Liver (tissue), 9 donors: ENCODE data around the gene COL7A1. TPM values are rescaled to one million over a fixed set of nuclear protein-coding genes. Genes with fewer than 3 reads are reported as not detected.

ENCODE experiments used
- DNase-seq: peaks from one replicate; pipeline ENCODE4 v3.0.0-alpha.2; 2017; ENCODE audit warnings: low spot score
- H3K27ac ChIP-seq, 2 donors: one replicate each; pipeline ENCODE4 v1.7.0; 2013; ENCODE audit warnings: inconsistent platforms in 2 of 2, low read length in 2 of 2, control low read depth in 1 of 2, low read depth in 1 of 2, mild to moderate bottlenecking in 1 of 2
- H3K27me3 ChIP-seq, 4 donors: one replicate each; pipeline versions ENCODE4 v1.6.1 to v1.7.0; 2013; ENCODE audit warnings: low read length in 3 of 4, inconsistent platforms in 1 of 4, mild to moderate bottlenecking in 1 of 4, moderate library complexity in 1 of 4; ENCODE audit not compliant: control insufficient read depth in 4 of 4, insufficient read depth in 4 of 4
- H3K36me3 ChIP-seq, 4 donors: one replicate each; pipeline versions ENCODE4 v1.6.1 to v1.7.0; 2013; ENCODE audit warnings: low read length in 3 of 4, mild to moderate bottlenecking in 3 of 4, low read depth in 1 of 4, moderate library complexity in 1 of 4; ENCODE audit not compliant: control insufficient read depth in 4 of 4, insufficient read depth in 3 of 4
- H3K4me1 ChIP-seq, 4 donors: one replicate each; pipeline versions ENCODE4 v1.6.1 to v1.7.0; 2013; ENCODE audit warnings: low read length in 3 of 4, mild to moderate bottlenecking in 3 of 4, moderate library complexity in 1 of 4; ENCODE audit not compliant: control insufficient read depth in 4 of 4, insufficient read depth in 4 of 4
- H3K4me3 ChIP-seq, 3 donors: one replicate each; pipeline versions ENCODE4 v1.6.1 to v1.7.0; 2013; ENCODE audit warnings: low read length in 3 of 3, control low read depth in 1 of 3, low read depth in 1 of 3, mild to moderate bottlenecking in 1 of 3
- H3K9ac ChIP-seq, 2 donors: one replicate each; pipeline ENCODE4 v1.7.0; 2013; ENCODE audit warnings: low read length in 2 of 2, mild to moderate bottlenecking in 2 of 2, moderate library complexity in 2 of 2, control low read depth in 1 of 2, low read depth in 1 of 2
- H3K9me3 ChIP-seq, 4 donors: one replicate each; pipeline versions ENCODE4 v1.6.1 to v1.7.0; 2013; ENCODE audit warnings: low read length in 3 of 4; ENCODE audit not compliant: control insufficient read depth in 4 of 4
- ATF3 ChIP-seq: IDR thresholded peaks from 2 replicates; pipeline ENCODE4 v1.6.1; 2016; ENCODE audit warnings: antibody characterized with exemption
- CTCF ChIP-seq: fragments of 150-350 bp; IDR thresholded peaks from 2 replicates; pipeline ENCODE4 v1.5.1; 2017; ENCODE audit warnings: improper control_type of control experiment, low read depth, low read length; ENCODE audit not compliant: missing input control
- EGR1 ChIP-seq, 2 donors: IDR thresholded peaks; 2 replicates each; pipeline ENCODE4 v1.6.1; 2016 to 2018; ENCODE audit warnings: antibody characterized with exemption in 2 of 2, low read depth in 2 of 2
- FOXA1 ChIP-seq: IDR thresholded peaks from 2 replicates; pipeline ENCODE4 v1.6.1; 2016; ENCODE audit warnings: antibody characterized with exemption
- FOXA2 ChIP-seq: IDR thresholded peaks from 2 replicates; pipeline ENCODE4 v1.6.1; 2016; ENCODE audit warnings: antibody characterized with exemption
- GABPA ChIP-seq, 2 donors: IDR thresholded peaks in 1 of 2; conservative IDR thresholded peaks in 1 of 2; 2 replicates each; pipeline ENCODE4 v1.6.1; 2016; ENCODE audit warnings: antibody characterized with exemption in 2 of 2, mild to moderate bottlenecking in 1 of 2, moderate library complexity in 1 of 2
- HNF4A ChIP-seq, 2 donors: conservative IDR thresholded peaks; 2 replicates each; pipeline ENCODE4 v1.6.1; 2016; ENCODE audit warnings: antibody characterized with exemption in 2 of 2, mild to moderate bottlenecking in 2 of 2
- HNF4G ChIP-seq: IDR thresholded peaks from 2 replicates; pipeline ENCODE4 v1.6.1; 2016; ENCODE audit warnings: antibody characterized with exemption
- JUND ChIP-seq, 2 donors: IDR thresholded peaks; 2 replicates each; pipeline ENCODE4 v1.6.1; 2016; ENCODE audit warnings: antibody characterized with exemption in 2 of 2
- MAX ChIP-seq: IDR thresholded peaks from 2 replicates; pipeline ENCODE4 v1.6.1; 2016; ENCODE audit warnings: antibody characterized with exemption
- NR2F2 ChIP-seq: IDR thresholded peaks from 2 replicates; pipeline ENCODE4 v1.6.1; 2016; ENCODE audit warnings: antibody characterized with exemption
- RAD21 ChIP-seq, 2 donors: IDR thresholded peaks; 2 replicates each; pipeline ENCODE4 v1.6.1; 2016; ENCODE audit warnings: antibody characterized with exemption in 2 of 2, mild to moderate bottlenecking in 2 of 2
- REST ChIP-seq: IDR thresholded peaks from 2 replicates; pipeline ENCODE4 v1.6.1; 2016; ENCODE audit warnings: antibody characterized with exemption, mild to moderate bottlenecking
- RXRA ChIP-seq, 2 donors: IDR thresholded peaks; 2 replicates each; pipeline ENCODE4 v1.6.1; 2017 to 2018; ENCODE audit warnings: antibody characterized with exemption in 2 of 2, mild to moderate bottlenecking in 1 of 2
- SP1 ChIP-seq: IDR thresholded peaks from 2 replicates; pipeline ENCODE4 v1.6.1; 2018; ENCODE audit warnings: antibody characterized with exemption, mild to moderate bottlenecking
- TAF1 ChIP-seq: conservative IDR thresholded peaks from 2 replicates; pipeline ENCODE4 v1.6.1; 2016; ENCODE audit warnings: antibody characterized with exemption, mild to moderate bottlenecking
- YY1 ChIP-seq: IDR thresholded peaks from 2 replicates; pipeline ENCODE4 v1.6.1; 2016; ENCODE audit warnings: antibody characterized with exemption, mild to moderate bottlenecking
- ZBTB33 ChIP-seq: IDR thresholded peaks from 2 replicates; pipeline ENCODE4 v1.6.1; 2016; ENCODE audit warnings: antibody characterized with exemption
- WGBS: extraction: QIAGEN DNeasy Blood & Tissue Kit; methylation state at CpG from one replicate; pipeline ENCODE4 v1.1.7; 2013; 5-methylcytosine and 5-hydroxymethylcytosine counted together
- polyA plus RNA-seq, 2 donors: library from polyadenylated mRNA; stranded (reverse) in 1 of 2; unstranded in 1 of 2; fragments of 200-250 nt in 1 of 2; fragments of >200 nt in 1 of 2; fragmentation: Nextera tagmentation in 1 of 2; extraction: Ambion mirVana in 1 of 2; gene quantifications; one replicate each; pipeline versions ENCODE4 v1.2.1 to v1.2.3, GENCODE V29; 2013 to 2015
- total RNA-seq, 2 donors: library from RNA; depleted of rRNA; stranded (reverse); fragments of >200 nt; gene quantifications; one replicate each; pipeline ENCODE4 v1.2.3, GENCODE V29; 2014
- donor health status: healthy.
- donor health status: healthy.
- donor health status: healthy.
- donor health status: healthy.
- donor health status: healthy.

COL7A1 gene
- total and polyA plus RNA-seq, 4 donors = 0.24 to 0.84 (median 0.40) TPM

GRCh38 chr3:48566401-48566760 lies 28.7 kb downstream of the COL7A1 start:
- 93% methylated on average over 9 of the region's 9 CpGs for WGBS
- Histone ChIP-seq H3K4me3 (no peak overlapping the region), H3K27ac (no peak overlapping the region), H3K36me3 (no peaks in the 10 kb centered on the region), H3K27me3 (no peaks in the 10 kb centered on the region), H3K4me1 (peaks cover 0 to 9% (median 6%) of the 10 kb centered on the region in 4 donors), H3K9me3 (no peaks in the 10 kb centered on the region), H3K9ac (no peak overlapping the region)
- DNase-seq = no peak
- no peak for TF ChIP-seq RXRA (IDR thresholded peaks at IDR 0.05)

GRCh38 chr3:48565591-48566400 lies 29.3 kb downstream of the COL7A1 start:
- TF ChIP-seq RAD21 (IDR thresholded peaks at IDR 0.05) (no peak), ZBTB33 (no peak), RXRA (IDR thresholded peaks at IDR 0.05) (no peak), REST (no peak), JUND (IDR thresholded peaks at IDR 0.05) (no peak), EGR1 (IDR thresholded peaks at IDR 0.05; ENCODE audit: low read depth in 2 of 2) (no peak), GABPA (IDR thresholded peaks at IDR 0.05 in 1 of 2, conservative IDR thresholded peaks at IDR 0.05 in 1 of 2) (no peak), FOXA2 (no peak), YY1 (no peak), NR2F2 (no peak), SP1 (no peak), FOXA1 (no peak), MAX (no peak), HNF4G (no peak), TAF1 (no peak), ATF3 (no peak), HNF4A (conservative IDR thresholded peaks at IDR 0.05) (no peak), CTCF (no peak)
- no peak overlapping the region for H3K4me3 ChIP-seq
- H3K27ac ChIP-seq = no peak overlapping the region
- H3K36me3 ChIP-seq = no peaks in the 10 kb centered on the region
- no peak for DNase-seq
- H3K9ac ChIP-seq = no peak overlapping the region
- peaks cover 0 to 9% (median 6%) of the 10 kb centered on the region in 4 donors for H3K4me1 ChIP-seq
- H3K27me3 ChIP-seq = no peaks in the 10 kb centered on the region
- 82% methylated on average over 7 of the region's 7 CpGs for WGBS
- H3K9me3 ChIP-seq = no peaks in the 10 kb centered on the region
